IMR-90 (cell line): ENCODE data around the gene CAPN10. TPM values are rescaled to one million over a fixed set of nuclear protein-coding genes. Genes with fewer than 3 reads are reported as not detected.

Experiments used
- ATAC-seq: fragments of 200-7000 bp; cut with Tn5 transposase; 2 replicates; pipeline ENCODE4 v1.9.1; 2020; ENCODE audit warnings: low read depth, mild to moderate bottlenecking, moderate library complexity
- BruUV-seq: library from RNA; stranded (reverse); fragments of 400-500 nt; replicated peaks from 2 replicates; lab custom pipeline; 2021; lab: Mats Ljungman, UMichigan
- CTCF ChIA-PET: fragments of 300-600 bp; formaldehyde crosslinking; extraction: SDS; loops from one replicate; lab custom pipeline; 2021; ENCODE audit warnings: antibody characterized with exemption; lab: Yijun Ruan, JAX
- POLR2A ChIA-PET: fragments of 300-600 bp; sonication (Branson Sonifier 250); formaldehyde crosslinking; loops from one replicate; lab custom pipeline; 2022; ENCODE audit warnings: antibody characterized with exemption; ENCODE audit not compliant: unreplicated experiment; lab: Charles Lee
- DNase-seq: peaks from one replicate; pipeline ENCODE4 v3.0.0; 2013
- H2AFZ ChIP-seq: replicated peaks from 2 replicates; pipeline ENCODE3; 2013; ENCODE audit warnings: low read length, mild to moderate bottlenecking; ENCODE audit not compliant: poor library complexity
- H2AK5ac ChIP-seq: 2 replicates; pipeline ENCODE4 v1.6.1; 2013; ENCODE audit warnings: low read depth, low read length, inconsistent platforms
- H2AK9ac ChIP-seq: replicated peaks from 2 replicates; pipeline ENCODE3; 2013; ENCODE audit warnings: mild to moderate bottlenecking, low read depth, low read length, moderate library complexity; ENCODE audit not compliant: poor library complexity
- H2BK120ac ChIP-seq: 2 replicates; pipeline ENCODE4 v1.6.1; 2013; ENCODE audit warnings: low read depth, low read length, inconsistent platforms
- H2BK15ac ChIP-seq: 3 replicates; pipeline ENCODE4 v1.6.1; 2013; ENCODE audit warnings: low read depth, low read length, inconsistent platforms
- H2BK20ac ChIP-seq: 2 replicates; pipeline ENCODE4 v1.6.1; 2013; ENCODE audit warnings: low read depth, mild to moderate bottlenecking, inconsistent platforms, low read length, moderate library complexity
- H2BK5ac ChIP-seq: 2 replicates; pipeline ENCODE4 v1.6.1; 2013; ENCODE audit warnings: mild to moderate bottlenecking, low read depth, low read length, inconsistent platforms; ENCODE audit not compliant: poor library complexity, severe bottlenecking
- H3K14ac ChIP-seq: replicated peaks from 2 replicates; pipeline ENCODE4 v1.6.1; 2013; ENCODE audit warnings: low read depth, low read length, inconsistent platforms
- H3K18ac ChIP-seq: 2 replicates; pipeline ENCODE4 v1.6.1; 2013; ENCODE audit warnings: low read depth, low read length, control low read depth
- H3K23ac ChIP-seq: 2 replicates; pipeline ENCODE4 v1.6.1; 2013; ENCODE audit warnings: low read depth, low read length, inconsistent platforms
- H3K27ac ChIP-seq: 2 replicates; pipeline ENCODE4 v1.5.1; 2013; ENCODE audit warnings: mild to moderate bottlenecking, control low read depth, low read length; ENCODE audit not compliant: insufficient read depth
- H3K27me3 ChIP-seq: 2 replicates; pipeline ENCODE4 v1.6.1; 2013; ENCODE audit warnings: low read length; ENCODE audit not compliant: control insufficient read depth, insufficient read depth
- H3K36me3 ChIP-seq: 2 replicates; pipeline ENCODE4 v1.6.1; 2013; ENCODE audit warnings: low read length, mixed read lengths; ENCODE audit not compliant: control insufficient read depth, insufficient read depth
- H3K4ac ChIP-seq: 2 replicates; pipeline ENCODE4 v1.6.1; 2013; ENCODE audit warnings: low read depth, low read length, inconsistent platforms
- H3K4me1 ChIP-seq: 2 replicates; pipeline ENCODE4 v1.6.1; 2013; ENCODE audit warnings: low read length, mixed read lengths; ENCODE audit not compliant: control insufficient read depth, insufficient read depth
- H3K4me2 ChIP-seq: 2 replicates; pipeline ENCODE4 v1.6.1; 2013; ENCODE audit warnings: low read depth, mild to moderate bottlenecking, control low read depth, low read length, moderate library complexity
- H3K4me3 ChIP-seq: 2 replicates; pipeline ENCODE4 v1.5.1; 2013; ENCODE audit warnings: low read depth, mild to moderate bottlenecking, control low read depth, low read length, moderate library complexity; ENCODE audit not compliant: insufficient read depth
- H3K56ac ChIP-seq: 2 replicates; pipeline ENCODE4 v1.6.1; 2013; ENCODE audit warnings: low read length, inconsistent platforms; ENCODE audit not compliant: insufficient read depth; ENCODE audit errors: extremely low read depth
- H3K79me1 ChIP-seq, 2 experiments: 2 replicates each; pipeline ENCODE4 v1.6.1; 2013; ENCODE audit warnings: low read length in 2 of 2, inconsistent platforms in 1 of 2, low read depth in 1 of 2
- H3K9ac ChIP-seq: 2 replicates; pipeline ENCODE4 v1.6.1; 2013; ENCODE audit warnings: low read depth, low read length, control low read depth
- H3K9me1 ChIP-seq: 2 replicates; pipeline ENCODE4 v1.6.1; 2013; ENCODE audit warnings: low read length, inconsistent platforms; ENCODE audit not compliant: insufficient read depth
- H3K9me3 ChIP-seq: 2 replicates; pipeline ENCODE4 v1.6.1; 2013; ENCODE audit warnings: low read length; ENCODE audit not compliant: control insufficient read depth, insufficient read depth
- H4K20me1 ChIP-seq: 2 replicates; pipeline ENCODE4 v1.6.1; 2013; ENCODE audit warnings: low read length, inconsistent platforms; ENCODE audit not compliant: insufficient read depth
- H4K5ac ChIP-seq: 2 replicates; pipeline ENCODE4 v1.6.1; 2013; ENCODE audit warnings: mild to moderate bottlenecking, low read depth, low read length, control low read depth
- H4K8ac ChIP-seq, 2 experiments: 2 replicates each; pipeline ENCODE4 v1.6.1; 2013; ENCODE audit warnings: low read depth in 2 of 2, low read length in 2 of 2, control low read depth in 1 of 2, inconsistent platforms in 1 of 2
- H4K91ac ChIP-seq: 2 replicates; pipeline ENCODE4 v1.6.1; 2013; ENCODE audit warnings: low read depth, low read length, inconsistent platforms; ENCODE audit not compliant: insufficient read depth
- CEBPB ChIP-seq: IDR thresholded peaks from 2 replicates; pipeline ENCODE4 v1.6.1; 2012; ENCODE audit warnings: low read depth, low read length, improper control_type of control experiment
- CHD1 ChIP-seq: IDR thresholded peaks from 2 replicates; pipeline ENCODE4 v1.6.1; 2012; ENCODE audit warnings: low read depth, low read length, improper control_type of control experiment
- CTCF ChIP-seq: conservative IDR thresholded peaks from 2 replicates; pipeline ENCODE4 v1.5.1; 2012; ENCODE audit warnings: mild to moderate bottlenecking, low read depth, low read length, improper control_type of control experiment
- ELK1 ChIP-seq: fragments of 150-350 bp; IDR thresholded peaks from 2 replicates; pipeline ENCODE4 v1.6.1; 2016; ENCODE audit warnings: low read depth, mild to moderate bottlenecking, low read length, moderate library complexity, borderline replicate concordance
- FOS ChIP-seq: fragments of 150-350 bp; IDR thresholded peaks from 2 replicates; pipeline ENCODE4 v1.6.1; 2016; ENCODE audit warnings: low read depth, low read length
- MAFK ChIP-seq: IDR thresholded peaks from 2 replicates; pipeline ENCODE4 v1.6.1; 2012; ENCODE audit warnings: low read depth, low read length, improper control_type of control experiment
- MAZ ChIP-seq: IDR thresholded peaks from 2 replicates; pipeline ENCODE4 v1.6.1; 2012; ENCODE audit warnings: low read depth, mild to moderate bottlenecking, low read length, improper control_type of control experiment, moderate library complexity, borderline replicate concordance
- MXI1 ChIP-seq: IDR thresholded peaks from 2 replicates; pipeline ENCODE4 v1.6.1; 2012; ENCODE audit warnings: low read depth, mild to moderate bottlenecking, low read length, moderate library complexity, borderline replicate concordance
- NFE2L2 ChIP-seq: fragments of 150-350 bp; IDR thresholded peaks from 2 replicates; pipeline ENCODE4 v1.6.1; 2016; ENCODE audit warnings: low read depth, mild to moderate bottlenecking, low read length
- POLR2A ChIP-seq: IDR thresholded peaks from 2 replicates; pipeline ENCODE4 v1.6.1; 2012; ENCODE audit warnings: mild to moderate bottlenecking, low read depth, low read length
- RAD21 ChIP-seq: IDR thresholded peaks from 2 replicates; pipeline ENCODE4 v1.6.1; 2012; ENCODE audit warnings: low read length, improper control_type of control experiment
- RCOR1 ChIP-seq: IDR thresholded peaks from 2 replicates; pipeline ENCODE4 v1.6.1; 2012; ENCODE audit warnings: mild to moderate bottlenecking, low read length, improper control_type of control experiment; ENCODE audit not compliant: insufficient replicate concordance
- RFX5 ChIP-seq: IDR thresholded peaks from 2 replicates; pipeline ENCODE4 v1.8.0; 2012; ENCODE audit warnings: low read depth, mild to moderate bottlenecking, low read length, moderate library complexity
- SMC3 ChIP-seq: fragments of 150-350 bp; IDR thresholded peaks from 2 replicates; pipeline ENCODE4 v1.6.1; 2016; ENCODE audit warnings: low read depth, mild to moderate bottlenecking, antibody characterized with exemption, low read length, moderate library complexity
- USF2 ChIP-seq: fragments of 150-350 bp; IDR thresholded peaks from 2 replicates; pipeline ENCODE4 v1.6.1; 2017; ENCODE audit warnings: mild to moderate bottlenecking, antibody characterized with exemption, low read length, low read depth
- WGBS, 2 experiments: methylation state at CpG; one replicate each; pipeline versions ENCODE4 v1.1.5 to v1.1.7; 2013; ENCODE audit warnings: missing lambda C conversion rate in 2 of 2; ENCODE audit not compliant: insufficient read length in 1 of 2; ENCODE audit errors: extremely low coverage in 2 of 2; 5-methylcytosine and 5-hydroxymethylcytosine counted together
- dilution Hi-C: fragments of 300-500 bp; cut with HindIII; formaldehyde crosslinking; loops from one replicate; pipeline ENCODE4 v1.14.3; 2018; ENCODE audit warnings: low sequenced_read_pairs; ENCODE audit not compliant: unreplicated experiment
- in situ Hi-C: fragments of 300-500 bp; cut with MboI; formaldehyde crosslinking; loops from 3 replicates; pipeline ENCODE4 v1.14.3; 2019; ENCODE audit warnings: low sequenced_read_pairs, inconsistent platforms, mixed read lengths
- intact Hi-C: fragments of 100-400 bp; cut with micrococcal nuclease; formaldehyde crosslinking; loops from 2 replicates; pipeline ENCODE4 v1.10.0; 2022
- polyA plus RNA-seq, 3 experiments: library from polyadenylated mRNA; depleted of rRNA; stranded (reverse); fragments of >200 nt; gene quantifications; 2 replicates each; pipeline ENCODE4 v1.2.3, GENCODE V29; 2012; ENCODE audit warnings: low replicate concordance in 1 of 3
- total RNA-seq: library from RNA; depleted of rRNA; stranded (reverse); fragments of >200 nt; gene quantifications from 2 replicates; pipeline ENCODE4 v1.2.3, GENCODE V29; 2012

The CAPN10 gene
- total and polyA plus RNA-seq, 2 of the 4 experiments (the other 2 are of a cell fraction), result 6.3 to 20.9 TPM

- no TSS peak for BruUV-seq
- no peak overlapping the region for H3K23ac ChIP-seq
- H3K27ac ChIP-seq, result no peak overlapping the region
- H2BK120ac ChIP-seq, result no peak overlapping the region
- no peak overlapping the region for H3K4me2 ChIP-seq
- H4K91ac ChIP-seq, result no peak overlapping the region
- 97% methylated on average over 4 of the region's 8 CpGs; no CpG with 5 or more reads in 1 of the 2 experiments for WGBS, 2 experiments
- no peak overlapping the region for H3K4ac ChIP-seq
- CTCF ChIA-PET, result no interaction called here
- no peak overlapping the region for H2AK9ac ChIP-seq
- no peak overlapping the region for H2BK15ac ChIP-seq
- no peak overlapping the region for H3K56ac ChIP-seq
- no peak overlapping the region for H2AFZ ChIP-seq
- H2BK5ac ChIP-seq, result no peak overlapping the region
- no peak overlapping the region for H3K18ac ChIP-seq
- intact Hi-C loops, result no loop called here
- peaks cover 10% of the 10 kb centered on the region; the same call in 1 of the 2 replicates for H3K4me1 ChIP-seq
- H3K27me3 ChIP-seq, result no peaks in the 10 kb centered on the region
- ATAC-seq, result no peak
- peaks cover 2% of the 10 kb centered on the region; the same call in 1 of the 2 replicates for H3K9me3 ChIP-seq
- peaks cover 33% of the 10 kb centered on the region for H3K36me3 ChIP-seq
- H4K20me1 ChIP-seq, result peaks cover 36% of the 10 kb centered on the region
- POLR2A ChIA-PET, result no interaction called here
- dilution Hi-C loops, result no loop called here
- no peak overlapping the region for H3K14ac ChIP-seq
- H2AK5ac ChIP-seq, result no peak overlapping the region
- in situ Hi-C loops, result no loop called here
- no peak overlapping the region for H4K5ac ChIP-seq
- peaks cover 14 to 53% of the 10 kb centered on the region in 2 experiments; a peak in 3 of 4 replicates for H3K79me1 ChIP-seq
- TF ChIP-seq CEBPB, result no peak
- no peak for TF ChIP-seq ELK1
- TF ChIP-seq CHD1, result no peak
- no peak for TF ChIP-seq RCOR1
- TF ChIP-seq SMC3, result no peak
- TF ChIP-seq CTCF, result no peak
- TF ChIP-seq RAD21, result no peak
- no peak for TF ChIP-seq RFX5
- no peak for TF ChIP-seq POLR2A
- no peak for TF ChIP-seq MXI1
- TF ChIP-seq NFE2L2, result no peak
- TF ChIP-seq FOS, result no peak
- TF ChIP-seq USF2, result no peak
- TF ChIP-seq MAZ, result no peak
- no peak for TF ChIP-seq MAFK
- H3K9ac ChIP-seq, result no peak overlapping the region
- no peak overlapping the region for H2BK20ac ChIP-seq
- no peak overlapping the region for H4K8ac ChIP-seq
- DNase-seq, result no peak
- H3K4me3 ChIP-seq, result no peak overlapping the region
- peaks cover 15% of the 10 kb centered on the region for H3K9me1 ChIP-seq
Measured at GRCh38 chr2:240578488-240578887, 8.0 kb upstream of the CAPN10 start.
